ENCODE measurements around the gene MYPOP. TPM values are rescaled to one million over a fixed set of nuclear protein-coding genes. Genes with fewer than 3 reads are reported as not detected.
A peak's percentile ranks its signal among the peaks of the same experiment; 100 is the strongest.

MYPOP gene
- total RNA-seq, 3 donors from 2014 or later: 9.2 to 13.7 (median 10.2) TPM

GRCh38 chr19:45884682-45885555 is 17.5 kb downstream of the MYPOP start:
- no peak for ATAC-seq

GRCh38 chr19:45883881-45884681 is 18.3 kb downstream of the MYPOP start:
- no peak for TF ChIP-seq CTCF (IDR thresholded peaks at IDR 0.05)

More at GRCh38 chr19:45884682-45885555, 17.5 kb downstream of the MYPOP start:
- intact Hi-C loops (cut with DNase I, micrococcal nuclease): no loop called here
- H3K36me3 ChIP-seq (ENCODE audit: low read depth): no peaks in the 10 kb centered on the region
- peaks cover 49% of the 10 kb centered on the region for H3K4me1 ChIP-seq (ENCODE audit: low read depth)
- H3K4me3 ChIP-seq: peak overlapping the region; percentile 57
- DNase-seq: peak in 2 of 3 donors; percentile 62 to 71
- no peak for TF ChIP-seq CTCF (IDR thresholded peaks at IDR 0.05)
- H3K9me3 ChIP-seq: no peaks in the 10 kb centered on the region

GRCh38 chr19:45883586-45883880 is 18.9 kb downstream of the MYPOP start:
- no peak for ATAC-seq
- Histone ChIP-seq H3K36me3 (ENCODE audit: low read depth) (no peaks in the 10 kb centered on the region), H3K4me1 (ENCODE audit: low read depth) (peaks cover 52% of the 10 kb centered on the region), H3K4me3 (no peak overlapping the region), H3K9me3 (no peaks in the 10 kb centered on the region)
- intact Hi-C loops (cut with DNase I, micrococcal nuclease): no loop called here
- no peak for TF ChIP-seq CTCF (IDR thresholded peaks at IDR 0.05)
- DNase-seq: no peak

More at GRCh38 chr19:45883881-45884681, 18.3 kb downstream of the MYPOP start:
- no peaks in the 10 kb centered on the region for H3K36me3 ChIP-seq (ENCODE audit: low read depth)
- ATAC-seq (no peak), DNase-seq (peak; percentile 38 to 65 (median 62))
- H3K4me3 ChIP-seq: no peak overlapping the region
- no peaks in the 10 kb centered on the region for H3K9me3 ChIP-seq
- peaks cover 49% of the 10 kb centered on the region for H3K4me1 ChIP-seq (ENCODE audit: low read depth)
- intact Hi-C loops (cut with DNase I, micrococcal nuclease): no loop called here

GRCh38 chr19:45882652-45883585 is 19.5 kb downstream of the MYPOP start:
- ATAC-seq (peak; percentile 68), DNase-seq (peak; percentile 91 to 94 (median 93))
- Histone ChIP-seq H3K36me3 (ENCODE audit: low read depth) (no peaks in the 10 kb centered on the region), H3K4me1 (ENCODE audit: low read depth) (peaks cover 58% of the 10 kb centered on the region), H3K9me3 (no peaks in the 10 kb centered on the region), H3K4me3 (no peak overlapping the region)
- peak; percentile 90 for TF ChIP-seq CTCF (IDR thresholded peaks at IDR 0.05)
- intact Hi-C loops (cut with DNase I, micrococcal nuclease): no loop called here

GRCh38 chr19:45881909-45882528 is 20.4 kb downstream of the MYPOP start:
- peak; percentile 37 for ATAC-seq
- H3K9me3 ChIP-seq: no peaks in the 10 kb centered on the region

More at GRCh38 chr19:45881909-45882528, 20.4 kb downstream of the MYPOP start:
- peak; percentile 69 to 81 (median 76) for DNase-seq
- intact Hi-C loops (cut with DNase I, micrococcal nuclease): no loop called here
- H3K36me3 ChIP-seq (ENCODE audit: low read depth): no peaks in the 10 kb centered on the region
- TF ChIP-seq CTCF (IDR thresholded peaks at IDR 0.05): no peak
- no peak overlapping the region for H3K4me3 ChIP-seq
- H3K4me1 ChIP-seq (ENCODE audit: low read depth): peaks cover 65% of the 10 kb centered on the region

All from mucosa of descending colon (tissue), 3 donors.